Peyer's patch (tissue), 4 donors: ENCODE measurements around the gene SORCS3. TPM values are rescaled to one million over a fixed set of nuclear protein-coding genes. Genes with fewer than 3 reads are reported as not detected.

Source experiments
- DNase-seq, 3 donors: peaks; one replicate each; pipeline ENCODE4 v3.0.0-alpha.2; 2017 to 2019
- H3K27ac ChIP-seq, 4 donors: fragments of 200-600 bp; sonication (generic); one replicate each; pipeline ENCODE4 v1.5.1; 2016 to 2019
- H3K27me3 ChIP-seq, 2 donors: fragments of 200-600 bp; sonication (generic); one replicate each; pipeline ENCODE4 v1.5.1; 2019
- H3K36me3 ChIP-seq, 3 donors: fragments of 200-600 bp; sonication (generic); one replicate each; pipeline ENCODE4 v1.5.1; 2016 to 2019
- H3K4me1 ChIP-seq, 4 donors: fragments of 200-600 bp; sonication (generic); one replicate each; pipeline ENCODE4 v1.5.1; 2016 to 2019
- H3K4me3 ChIP-seq, 4 donors: fragments of 200-600 bp; sonication (generic); 1 replicate in 3 of 4; 2 replicates in 1 of 4; pipeline ENCODE4 v1.5.1; 2016 to 2019; ENCODE audit warnings: mild to moderate bottlenecking in 1 of 4
- H3K9me3 ChIP-seq, 4 donors: fragments of 200-600 bp; sonication (generic); one replicate each; pipeline ENCODE4 v1.5.1; 2016 to 2019; ENCODE audit warnings: mild to moderate bottlenecking in 1 of 4
- POLR2A ChIP-seq, 2 donors: fragments of 450-650 bp; IDR thresholded peaks; one replicate each; pipeline ENCODE4 v1.5.1; 2017; ENCODE audit warnings: antibody characterized with exemption in 2 of 2, mild to moderate bottlenecking in 2 of 2, moderate library complexity in 2 of 2
- total RNA-seq, 4 donors: library from RNA; depleted of rRNA; stranded (reverse); fragments of >200 nt; gene quantifications; one replicate each; pipeline ENCODE4 v1.1.0, GENCODE V29; 2016
- TF ChIP-seq, protein P1 (sequence below), 6 experiments: fragments of 450-650 bp in 4 of 6; fragments of 200-600 bp in 2 of 6; sonication (generic) in 1 of 6; IDR thresholded peaks; one replicate each; pipeline ENCODE4 v1.5.1; 2017 to 2019; ENCODE audit warnings: antibody characterized with exemption in 6 of 6, mild to moderate bottlenecking in 3 of 6, moderate library complexity in 1 of 6

SORCS3 gene
- total RNA-seq, 4 donors from 2014 or later: 0.27 to 0.66 TPM; not detected in 2

DNA sequence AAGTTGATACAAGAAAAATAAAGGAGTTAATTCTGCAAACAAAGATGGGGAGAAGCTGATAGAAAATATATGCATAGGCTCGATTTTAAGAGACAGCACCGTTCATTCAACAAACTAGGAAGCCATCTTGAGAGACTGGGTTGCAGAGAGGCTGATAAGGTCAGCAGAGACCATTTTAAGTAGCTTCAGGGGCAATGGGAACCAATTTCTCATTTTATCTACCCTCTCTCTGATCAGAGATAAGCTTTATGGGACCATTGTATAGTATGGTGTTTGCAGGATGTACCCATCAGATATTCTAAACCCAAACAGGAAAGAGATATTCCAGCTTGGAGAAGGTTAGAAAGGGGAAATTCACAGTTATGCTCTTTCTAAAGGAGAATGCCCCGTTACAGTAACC lies 499.5 kb downstream of the SORCS3 start:
- H3K27ac ChIP-seq: no peak overlapping the region
- no peaks in the 10 kb centered on the region for H3K4me1 ChIP-seq
- DNase-seq: no peak
- H3K27me3 ChIP-seq: no peaks in the 10 kb centered on the region
- no peaks in the 10 kb centered on the region for H3K36me3 ChIP-seq
- no peak for TF ChIP-seq POLR2A (IDR thresholded peaks at IDR 0.05)
- TF ChIP-seq, protein P1, sequence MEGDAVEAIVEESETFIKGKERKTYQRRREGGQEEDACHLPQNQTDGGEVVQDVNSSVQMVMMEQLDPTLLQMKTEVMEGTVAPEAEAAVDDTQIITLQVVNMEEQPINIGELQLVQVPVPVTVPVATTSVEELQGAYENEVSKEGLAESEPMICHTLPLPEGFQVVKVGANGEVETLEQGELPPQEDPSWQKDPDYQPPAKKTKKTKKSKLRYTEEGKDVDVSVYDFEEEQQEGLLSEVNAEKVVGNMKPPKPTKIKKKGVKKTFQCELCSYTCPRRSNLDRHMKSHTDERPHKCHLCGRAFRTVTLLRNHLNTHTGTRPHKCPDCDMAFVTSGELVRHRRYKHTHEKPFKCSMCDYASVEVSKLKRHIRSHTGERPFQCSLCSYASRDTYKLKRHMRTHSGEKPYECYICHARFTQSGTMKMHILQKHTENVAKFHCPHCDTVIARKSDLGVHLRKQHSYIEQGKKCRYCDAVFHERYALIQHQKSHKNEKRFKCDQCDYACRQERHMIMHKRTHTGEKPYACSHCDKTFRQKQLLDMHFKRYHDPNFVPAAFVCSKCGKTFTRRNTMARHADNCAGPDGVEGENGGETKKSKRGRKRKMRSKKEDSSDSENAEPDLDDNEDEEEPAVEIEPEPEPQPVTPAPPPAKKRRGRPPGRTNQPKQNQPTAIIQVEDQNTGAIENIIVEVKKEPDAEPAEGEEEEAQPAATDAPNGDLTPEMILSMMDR (IDR thresholded peaks at IDR 0.05): no peak
- no peak overlapping the region for H3K4me3 ChIP-seq
- H3K9me3 ChIP-seq: no peaks in the 10 kb centered on the region

DNA sequence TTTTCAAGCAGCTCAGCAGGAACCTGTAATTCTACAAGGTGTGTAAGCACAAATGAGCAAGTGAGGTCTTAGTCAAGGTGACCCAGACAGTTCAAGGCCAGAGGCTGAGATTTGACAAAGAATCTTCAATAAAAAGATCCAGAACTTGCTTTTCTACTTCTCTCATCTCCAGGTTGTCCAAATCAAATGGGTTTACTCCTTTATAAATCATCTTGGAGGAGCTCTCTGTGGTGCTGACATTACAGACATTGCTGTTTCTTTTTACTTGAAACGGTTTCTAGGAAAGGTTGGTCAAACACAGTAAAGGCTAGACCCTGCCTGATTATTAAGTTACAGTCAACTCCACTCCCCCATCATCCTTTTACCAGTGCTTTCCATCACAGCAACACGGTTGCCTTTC lies 504.6 kb downstream of the SORCS3 start:
- TF ChIP-seq, protein P1 (IDR thresholded peaks at IDR 0.05): no peak
- TF ChIP-seq POLR2A (IDR thresholded peaks at IDR 0.05): no peak
- no peak overlapping the region for H3K27ac ChIP-seq
- H3K36me3 ChIP-seq: no peaks in the 10 kb centered on the region
- no peaks in the 10 kb centered on the region for H3K4me1 ChIP-seq
- no peaks in the 10 kb centered on the region for H3K27me3 ChIP-seq
- DNase-seq: no peak
- H3K9me3 ChIP-seq: no peaks in the 10 kb centered on the region
- H3K4me3 ChIP-seq: no peak overlapping the region

- no peaks in the 10 kb centered on the region for H3K27me3 ChIP-seq
- H3K4me3 ChIP-seq: no peak overlapping the region
- TF ChIP-seq POLR2A (IDR thresholded peaks at IDR 0.05): no peak
- TF ChIP-seq, protein P1 (IDR thresholded peaks at IDR 0.05): no peak
- no peak overlapping the region for H3K27ac ChIP-seq
- H3K9me3 ChIP-seq: no peaks in the 10 kb centered on the region
- H3K36me3 ChIP-seq: no peaks in the 10 kb centered on the region
- no peak for DNase-seq
- H3K4me1 ChIP-seq: no peaks in the 10 kb centered on the region
Observed at GRCh38 chr10:105146436-105146835, 505.3 kb downstream of the SORCS3 start.

- no peak overlapping the region for H3K4me3 ChIP-seq
- no peaks in the 10 kb centered on the region for H3K9me3 ChIP-seq
- no peaks in the 10 kb centered on the region for H3K36me3 ChIP-seq
- no peaks in the 10 kb centered on the region for H3K4me1 ChIP-seq
- no peaks in the 10 kb centered on the region for H3K27me3 ChIP-seq
- no peak for TF ChIP-seq POLR2A (IDR thresholded peaks at IDR 0.05)
- TF ChIP-seq, protein P1 (IDR thresholded peaks at IDR 0.05): no peak
- no peak for DNase-seq
- no peak overlapping the region for H3K27ac ChIP-seq
Observed at GRCh38 chr10:105148456-105148855, 507.4 kb downstream of the SORCS3 start.

GRCh38 chr10:105148921-105149320 lies 507.8 kb downstream of the SORCS3 start:
- Histone ChIP-seq H3K27ac (no peak overlapping the region), H3K4me1 (no peaks in the 10 kb centered on the region), H3K36me3 (no peaks in the 10 kb centered on the region), H3K9me3 (no peaks in the 10 kb centered on the region), H3K4me3 (no peak overlapping the region), H3K27me3 (no peaks in the 10 kb centered on the region)
- TF ChIP-seq POLR2A (IDR thresholded peaks at IDR 0.05): no peak
- TF ChIP-seq, protein P1 (IDR thresholded peaks at IDR 0.05): no peak
- no peak for DNase-seq

- no peak for TF ChIP-seq POLR2A (IDR thresholded peaks at IDR 0.05)
- H3K27me3 ChIP-seq: no peaks in the 10 kb centered on the region
- H3K36me3 ChIP-seq: no peaks in the 10 kb centered on the region
- no peak overlapping the region for H3K27ac ChIP-seq
- H3K4me1 ChIP-seq: no peaks in the 10 kb centered on the region
- no peaks in the 10 kb centered on the region for H3K9me3 ChIP-seq
- DNase-seq: no peak
- no peak overlapping the region for H3K4me3 ChIP-seq
Observed at GRCh38 chr10:105149371-105149891, 508.3 kb downstream of the SORCS3 start.
